SK-N-MC (cell line): ENCODE measurements around the gene HACD1.

ENCODE experiments used
- EZH2 ChIP-seq: fragments of 200-600 bp; sonication (generic); IDR thresholded peaks from one replicate; pipeline ENCODE4 v1.6.1; 2017; ENCODE audit warnings: antibody characterized with exemption
- FOXP2 ChIP-seq: optimal IDR thresholded peaks from 2 replicates; pipeline ENCODE3; 2011; ENCODE audit warnings: mild to moderate bottlenecking, moderate library complexity; ENCODE audit not compliant: insufficient read depth; ENCODE audit errors: extremely low read length, control extremely low read depth
- POLR2AphosphoS5 ChIP-seq: IDR thresholded peaks from 2 replicates; pipeline ENCODE4 v1.6.1; 2012; ENCODE audit warnings: mild to moderate bottlenecking, low read depth, low read length, borderline replicate concordance

GRCh38 chr10:17647326-17647725 lies 30.2 kb upstream of the HACD1 start:
- no peak for TF ChIP-seq EZH2
- no peak for TF ChIP-seq POLR2AphosphoS5
- no peak for TF ChIP-seq FOXP2
